AML-193 (cell line): ENCODE measurements around the gene LCN10.
A peak's percentile ranks its signal among the peaks of the same experiment; 100 is the strongest.
"Not testable (repeated sequence)": the region's sequence is repeated elsewhere in the genome, so short reads cannot be mapped to it uniquely, and the experiment has no call there.

ENCODE experiments used
- DNase-seq, 2 experiments: peaks; one replicate each; lab custom pipeline; 2025; lab: John Stamatoyannopoulos, UW

Gene LCN10

DNA sequence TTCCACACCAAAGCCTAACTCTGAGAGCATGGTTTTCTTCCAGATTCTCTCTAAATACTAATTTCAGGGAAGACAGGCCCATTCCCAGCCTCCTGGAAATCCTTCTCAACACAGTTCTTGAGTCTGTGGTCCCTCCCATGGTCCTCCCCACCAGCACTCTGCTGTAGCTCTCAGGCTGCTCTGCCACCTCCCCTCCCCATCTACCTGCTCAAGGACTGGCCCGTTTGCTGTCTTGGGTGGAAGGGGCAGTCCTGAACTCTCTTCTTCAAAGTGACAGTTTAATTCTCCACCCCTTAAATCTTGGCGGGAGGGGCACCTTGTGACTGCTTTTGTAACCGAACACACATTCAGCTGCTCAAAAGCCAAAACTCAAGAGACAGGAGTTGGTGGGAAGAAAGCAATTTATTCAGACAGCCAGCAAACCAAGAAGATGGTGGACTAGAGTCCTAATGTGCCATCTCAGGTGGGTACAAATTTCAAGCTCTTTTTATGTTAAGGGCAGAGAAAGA lies 29.2 kb upstream of the LCN10 start:
- no peak for DNase-seq

DNA sequence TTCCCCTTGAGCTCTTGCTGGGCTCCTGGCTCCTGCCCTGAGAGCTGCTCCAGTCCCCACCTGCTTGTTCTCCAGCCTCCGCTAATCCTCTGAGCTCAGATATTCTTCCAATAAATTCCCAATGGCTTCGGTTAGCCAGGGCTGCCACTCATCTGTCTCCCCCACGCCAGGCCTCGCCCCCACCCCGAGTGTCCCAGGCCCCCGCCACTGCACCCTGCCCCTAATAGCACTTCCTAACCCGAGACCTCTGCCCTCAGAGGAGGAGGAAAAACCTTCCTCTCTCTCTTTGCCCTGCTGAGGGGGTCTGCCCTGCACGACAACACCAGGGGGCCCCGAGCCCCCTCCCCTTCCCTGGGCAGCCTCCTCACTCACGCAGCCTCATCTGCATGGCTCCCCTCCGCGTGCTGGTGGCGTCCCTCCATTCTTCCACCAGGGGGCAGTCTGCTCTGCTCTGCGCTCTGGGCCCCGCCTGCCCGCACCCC lies 27.0 kb upstream of the LCN10 start:
- no peak for DNase-seq

DNA sequence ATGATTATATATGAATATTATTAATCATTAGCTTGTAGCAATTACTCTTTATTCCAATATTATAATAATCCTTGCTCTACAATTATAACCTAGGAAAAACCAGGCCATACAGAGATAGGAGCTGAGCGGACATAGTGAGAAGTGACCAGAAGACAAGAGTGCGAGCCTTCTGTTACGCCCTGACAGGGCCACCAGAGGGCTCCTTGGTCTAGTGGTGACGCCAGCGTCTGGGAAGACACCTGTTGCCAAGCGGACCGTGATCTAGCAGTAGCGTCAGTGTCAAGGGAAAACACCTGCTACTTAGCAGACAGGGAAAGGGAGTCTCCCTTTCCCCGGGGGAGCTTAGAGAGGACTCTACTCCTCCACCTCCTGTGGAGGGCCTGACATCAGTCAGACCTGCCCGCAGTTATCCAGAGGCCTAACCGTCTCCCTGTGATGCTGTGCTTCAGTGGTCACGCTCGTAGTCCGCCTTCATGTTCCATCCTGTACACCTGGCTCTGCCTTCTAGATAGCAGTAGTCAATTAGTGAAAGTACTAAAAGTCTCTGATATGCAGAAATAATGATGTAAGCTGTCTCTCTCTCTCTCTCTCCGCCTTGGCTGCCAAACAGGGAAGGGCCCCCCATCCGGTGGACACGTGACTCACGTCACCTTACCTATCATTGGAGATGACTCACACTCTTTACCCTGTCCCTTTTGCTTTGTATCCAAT lies 23.8 kb upstream of the LCN10 start:
- DNase-seq = peak; percentile 13 to 22

DNA sequence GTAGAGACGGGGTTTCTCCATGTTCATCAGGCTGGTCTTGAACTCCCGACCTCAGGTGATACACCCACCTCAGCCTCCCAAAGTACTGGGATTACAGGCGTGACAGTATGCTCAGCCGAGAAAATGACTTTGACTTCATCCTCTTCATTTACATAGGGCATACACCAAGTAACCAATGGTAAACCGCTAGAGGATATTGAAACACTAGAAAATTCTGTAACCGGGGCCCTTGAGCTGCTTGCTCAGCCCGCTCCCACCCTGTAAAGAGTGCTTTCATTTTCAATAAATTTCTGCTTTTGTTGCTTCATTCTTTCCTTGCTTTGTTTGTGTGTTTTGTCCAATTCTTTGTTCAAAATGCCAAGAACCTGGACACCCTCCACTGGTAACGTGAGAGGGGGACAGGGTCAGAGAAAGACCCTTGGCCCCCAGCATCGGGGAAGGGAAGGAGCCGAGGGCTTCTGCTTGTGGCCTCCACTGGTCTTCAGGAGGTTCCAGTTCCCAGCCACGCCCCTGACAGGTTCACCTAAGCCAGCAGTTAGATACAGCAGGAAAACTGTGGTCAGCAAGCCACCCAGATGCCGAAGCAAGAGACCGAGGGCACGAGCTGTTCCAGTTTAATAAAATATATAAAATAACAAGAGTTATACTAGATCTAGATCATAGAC lies 23.1 kb upstream of the LCN10 start:
- DNase-seq = not testable (repeated sequence)

DNA sequence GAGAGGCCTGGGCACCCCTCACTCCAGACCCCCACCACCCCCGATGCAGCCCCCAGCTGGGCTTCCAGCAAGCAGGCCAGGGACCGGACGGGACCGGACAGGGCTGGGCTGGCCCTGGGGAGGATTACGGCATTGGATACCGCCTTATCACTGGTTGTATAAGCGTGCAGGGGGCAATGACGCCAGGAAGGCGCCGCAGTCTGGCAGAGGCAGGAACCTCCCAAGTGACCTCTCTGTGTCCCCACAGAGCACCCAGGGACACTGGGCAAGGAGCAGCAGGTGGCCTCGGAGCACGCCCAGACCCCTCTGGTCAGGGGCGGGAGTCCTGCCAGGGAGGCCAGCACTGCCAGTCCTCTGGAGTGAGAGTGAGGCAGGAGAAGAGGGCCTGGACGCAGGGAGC lies 22.3 kb upstream of the LCN10 start:
- DNase-seq = no peak

DNA sequence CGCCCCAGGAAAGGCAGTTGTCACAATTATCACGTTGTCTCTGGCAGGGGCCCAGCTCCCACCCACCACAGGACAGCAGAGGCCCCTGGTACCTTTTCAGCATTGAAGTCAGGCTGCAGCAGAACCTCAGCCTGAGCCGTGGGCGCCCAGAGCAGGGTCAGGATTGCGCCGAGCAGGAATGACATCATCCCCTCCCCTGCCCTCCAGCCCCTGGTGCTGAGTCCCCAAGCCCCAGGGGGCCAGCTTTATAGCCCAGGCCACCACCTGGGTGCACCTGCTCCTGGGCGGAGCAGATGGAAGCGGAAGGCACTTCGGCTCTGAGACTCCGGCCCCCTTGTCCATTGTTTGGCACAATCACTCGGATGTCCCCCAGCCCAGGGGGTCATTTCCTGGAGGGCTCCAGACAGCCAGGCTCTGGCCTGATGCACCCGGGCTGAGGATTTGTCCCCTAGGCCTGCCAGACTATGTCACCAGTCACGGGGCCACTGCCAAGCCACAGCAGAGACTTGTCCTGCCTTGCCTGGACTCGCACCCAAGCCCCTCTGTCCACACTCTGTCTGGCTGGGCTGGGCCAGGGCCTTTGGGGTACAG lies 21.7 kb upstream of the LCN10 start, which contains the start of gene LCN15:
LCN15 (minus strand) TSS at position 218 of the 591 bp plus-strand sequence; CDS start at position 188, 30 bp downstream.
- no peak for DNase-seq

DNA sequence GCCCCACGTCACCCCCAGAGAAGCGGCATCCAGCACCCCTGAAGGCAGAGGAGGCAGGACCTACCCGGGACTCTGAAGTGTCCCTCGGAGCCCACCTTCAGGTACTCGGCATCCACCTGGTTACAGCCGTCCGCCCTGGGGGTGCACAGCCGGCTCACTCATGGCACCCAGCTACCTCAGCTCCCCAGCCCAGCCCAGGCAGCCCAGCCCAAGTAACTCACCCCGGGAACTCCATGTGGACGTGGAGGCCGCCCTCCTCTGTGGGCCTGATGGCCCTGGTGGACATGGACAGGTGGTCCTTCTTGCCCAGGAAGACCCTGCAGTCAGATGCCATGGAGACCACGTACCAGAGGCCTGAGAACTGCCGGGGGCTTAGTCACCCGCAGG lies 20.9 kb upstream of the LCN10 start:
- DNase-seq = no peak

DNA sequence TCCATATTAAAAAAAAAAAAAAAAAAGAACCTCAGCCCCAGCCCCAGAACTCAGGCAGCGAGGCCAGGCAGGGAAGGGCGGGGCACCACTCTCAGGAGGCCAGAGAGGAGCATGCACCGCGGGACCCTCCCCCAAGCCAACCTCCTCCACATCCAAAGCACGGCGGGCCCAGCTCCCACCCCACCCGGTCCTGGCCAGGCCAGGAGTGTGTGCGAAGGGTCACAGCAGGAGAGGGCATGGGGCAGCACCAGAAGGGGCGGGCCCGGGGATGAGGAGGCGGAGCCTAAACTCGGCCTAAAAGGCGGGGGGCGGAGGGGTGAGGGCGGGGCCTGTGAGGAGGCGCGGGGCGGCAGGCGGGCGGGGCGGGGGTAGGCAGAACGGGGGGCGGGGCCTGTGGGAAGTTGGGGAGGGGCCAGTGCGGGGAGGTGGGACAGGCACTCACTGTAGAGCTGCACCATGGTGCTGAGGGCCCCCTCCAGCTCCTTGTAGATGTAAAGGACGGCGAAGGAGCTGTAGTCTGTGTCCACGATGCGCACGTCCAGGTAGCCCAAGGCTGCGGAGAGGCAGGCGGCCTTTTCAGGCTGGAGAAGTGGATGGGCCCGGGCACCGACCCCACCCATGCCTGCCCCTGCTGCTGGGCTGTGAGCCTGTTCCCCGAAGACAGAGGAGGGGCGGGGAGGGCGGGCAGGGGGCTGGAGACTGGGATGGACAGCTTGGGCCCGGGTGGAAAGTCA lies 20.3 kb upstream of the LCN10 start:
- no peak for DNase-seq

DNA sequence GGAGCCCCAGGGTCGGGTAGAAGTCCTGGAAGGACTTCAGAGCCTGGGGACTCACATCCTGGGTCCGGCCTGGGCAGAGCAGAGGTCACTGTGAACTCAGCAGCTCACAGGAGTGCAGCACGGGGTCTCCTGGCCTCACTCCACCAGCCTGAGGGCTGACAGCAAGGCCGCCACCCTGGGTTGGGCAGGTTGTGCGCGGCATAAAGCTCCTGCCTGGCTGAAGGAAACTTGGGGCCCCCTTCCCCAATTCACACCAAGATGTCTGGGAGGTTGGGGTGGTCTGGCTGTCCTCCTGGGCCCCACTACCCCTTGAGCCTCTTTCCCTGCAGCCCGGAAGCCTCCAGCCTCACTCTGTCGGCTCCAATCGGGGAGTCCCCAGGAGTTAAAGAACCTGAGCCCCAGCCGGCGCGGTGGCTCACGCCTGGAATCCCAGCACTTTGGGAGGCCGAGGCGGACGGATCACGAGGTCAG lies 19.5 kb upstream of the LCN10 start:
- no peak for DNase-seq

DNA sequence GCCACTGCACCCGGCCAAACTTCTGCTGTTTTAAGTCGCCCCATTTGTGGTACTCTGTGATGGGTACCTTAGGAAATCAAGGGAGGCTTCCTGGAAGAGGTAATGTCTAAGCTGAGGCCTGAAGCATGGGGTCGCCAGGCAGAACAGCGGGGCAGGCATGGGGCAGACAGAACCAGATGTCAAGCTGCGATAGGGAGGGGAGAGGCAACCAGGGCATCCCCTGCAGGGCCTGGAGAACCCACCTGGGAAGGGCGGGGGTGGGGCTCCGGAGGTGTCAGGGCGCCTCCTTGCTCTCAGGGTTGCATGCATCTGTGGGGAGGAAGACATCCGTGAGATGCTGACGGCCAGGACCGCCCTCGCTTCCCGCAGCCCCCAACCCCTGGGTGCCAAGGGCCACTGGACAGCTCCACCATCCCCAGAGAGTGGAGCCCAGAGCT lies 18.8 kb upstream of the LCN10 start:
- no peak for DNase-seq

DNA sequence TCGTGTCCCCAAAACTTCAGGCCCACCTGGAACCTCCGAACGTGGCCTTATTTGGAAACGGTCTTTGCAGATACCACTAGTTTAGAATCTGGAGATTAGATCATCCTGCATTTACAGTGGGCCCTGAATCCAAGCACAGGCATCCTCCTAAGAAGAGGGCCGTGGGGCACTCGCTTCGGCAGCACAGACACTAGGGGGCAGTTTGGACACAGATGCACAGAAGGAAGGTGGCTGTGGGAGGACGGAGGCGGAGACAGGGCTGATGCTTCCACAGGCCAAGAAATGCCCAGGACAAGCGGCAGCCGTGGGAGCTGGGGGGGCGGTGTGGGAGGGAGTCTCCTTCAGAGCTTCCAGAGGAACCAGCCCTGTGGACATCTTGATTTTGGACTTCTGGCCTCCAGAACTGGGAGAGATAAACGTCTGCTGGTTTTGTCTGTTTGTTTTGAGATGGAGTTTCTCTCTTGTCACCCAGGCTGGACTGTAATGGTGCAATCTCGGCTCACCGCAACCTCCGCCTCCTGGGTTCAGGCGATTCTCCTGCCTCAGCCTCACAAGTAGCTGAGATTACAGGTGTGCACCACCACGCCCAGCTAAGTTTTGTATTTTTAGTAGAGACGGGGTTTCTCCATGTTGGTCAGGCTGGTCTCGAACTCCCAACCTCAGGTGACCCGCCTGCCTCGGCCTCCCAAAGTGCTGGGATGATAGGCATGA lies 18.2 kb upstream of the LCN10 start:
- DNase-seq = peak; percentile 43 to 73

DNA sequence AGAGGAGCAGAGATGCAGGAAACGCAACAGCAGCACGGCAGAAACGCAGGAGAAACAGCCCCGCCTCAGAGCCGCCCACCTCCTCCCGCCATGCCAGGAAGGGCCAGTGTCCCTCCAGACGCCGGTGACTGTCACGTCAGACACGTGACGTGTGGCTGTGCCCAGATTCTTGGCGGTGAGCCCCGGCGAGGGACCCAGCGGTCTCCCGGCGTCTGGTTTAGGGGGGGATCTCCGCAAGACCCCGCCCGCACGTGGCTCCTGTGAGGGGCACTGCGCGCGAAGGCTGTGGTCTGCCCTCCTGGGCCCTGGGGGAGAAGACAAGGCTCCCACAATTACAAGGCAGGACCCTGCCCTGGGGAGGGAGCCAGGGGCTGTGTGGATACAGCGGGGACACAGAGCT lies 17.7 kb upstream of the LCN10 start:
- no peak for DNase-seq

DNA sequence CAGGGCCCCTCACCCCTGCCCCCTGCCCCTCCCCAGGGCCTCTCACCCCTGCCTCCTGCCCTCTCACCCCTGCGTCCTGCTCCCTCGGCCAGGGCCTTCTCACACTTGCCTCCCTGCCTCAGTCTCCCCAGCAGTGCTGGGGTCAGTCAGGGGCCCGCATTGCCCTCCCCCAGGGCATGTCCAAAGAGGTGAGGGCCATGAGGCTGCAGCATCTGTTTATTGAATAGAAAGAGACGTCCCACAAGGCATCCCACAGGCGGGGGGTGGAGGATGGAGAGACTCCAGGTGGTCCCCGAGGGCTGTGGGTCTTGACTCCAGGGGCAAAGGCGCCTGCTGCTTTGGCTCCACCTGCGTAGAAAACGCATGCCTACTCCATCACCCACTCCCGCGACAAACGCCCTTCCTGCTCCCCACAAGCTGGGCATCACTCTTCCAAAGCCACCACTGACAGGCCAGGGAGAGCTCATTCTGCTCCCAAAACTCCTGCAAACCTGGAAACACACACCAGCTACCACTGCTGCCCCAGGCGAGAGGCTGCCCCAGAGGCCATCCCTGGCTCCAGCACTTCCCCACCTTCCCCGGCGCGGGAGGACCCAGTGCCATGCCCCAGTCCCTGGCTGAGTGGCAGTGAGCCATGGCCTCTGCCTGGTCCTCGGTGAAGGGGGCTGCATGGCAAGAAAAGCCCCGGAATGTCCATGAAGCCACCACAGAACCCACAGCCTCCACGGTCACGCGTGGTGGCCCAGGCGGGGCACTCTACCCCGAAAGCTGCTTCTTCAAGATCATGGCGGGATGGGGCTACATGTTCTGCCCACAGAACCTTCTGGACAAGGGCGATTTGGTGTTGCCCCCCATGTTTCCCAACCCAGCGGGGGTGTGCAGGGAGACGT lies 16.9 kb upstream of the LCN10 start:
- DNase-seq = no peak

DNA sequence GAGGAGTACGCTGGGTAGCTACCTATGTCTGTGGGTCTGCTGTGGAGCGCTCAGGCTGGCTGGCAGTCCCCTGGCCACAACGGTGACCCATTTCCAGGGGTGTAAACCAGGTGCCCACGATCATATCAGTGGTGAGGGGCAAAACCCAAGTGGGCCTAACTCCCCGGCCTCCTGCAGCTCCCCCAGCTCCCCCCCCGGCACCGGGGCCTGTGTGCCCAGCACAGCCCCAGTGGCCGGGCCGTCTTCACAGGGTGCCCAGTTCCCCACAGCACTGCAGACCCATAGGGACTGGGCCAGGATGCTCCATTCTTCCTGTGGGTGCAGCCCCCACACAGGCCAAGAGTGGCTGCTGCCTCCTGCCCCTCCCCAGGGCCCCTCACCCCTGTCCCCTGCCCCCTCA lies 16.3 kb upstream of the LCN10 start:
- no peak for DNase-seq

DNA sequence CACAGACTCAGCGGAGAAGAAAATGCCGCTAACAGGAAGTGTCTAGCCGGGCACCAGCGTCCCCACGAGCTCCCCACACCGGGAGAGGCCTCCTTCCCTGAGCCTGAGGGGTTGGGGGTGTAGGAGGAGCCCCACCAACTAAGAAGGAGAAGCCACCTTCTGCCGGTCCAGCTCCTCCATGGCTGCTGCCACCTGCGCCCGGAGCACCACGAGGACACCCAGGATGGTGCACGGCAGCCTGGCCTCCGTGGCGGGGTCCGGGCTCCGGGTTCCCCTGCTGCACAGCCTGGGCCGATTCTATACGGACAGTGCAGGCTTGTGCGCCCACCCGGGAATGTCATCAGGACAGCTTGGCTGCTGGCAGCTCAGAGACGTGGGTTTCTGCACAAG lies 15.0 kb upstream of the LCN10 start:
- DNase-seq = no peak

DNA sequence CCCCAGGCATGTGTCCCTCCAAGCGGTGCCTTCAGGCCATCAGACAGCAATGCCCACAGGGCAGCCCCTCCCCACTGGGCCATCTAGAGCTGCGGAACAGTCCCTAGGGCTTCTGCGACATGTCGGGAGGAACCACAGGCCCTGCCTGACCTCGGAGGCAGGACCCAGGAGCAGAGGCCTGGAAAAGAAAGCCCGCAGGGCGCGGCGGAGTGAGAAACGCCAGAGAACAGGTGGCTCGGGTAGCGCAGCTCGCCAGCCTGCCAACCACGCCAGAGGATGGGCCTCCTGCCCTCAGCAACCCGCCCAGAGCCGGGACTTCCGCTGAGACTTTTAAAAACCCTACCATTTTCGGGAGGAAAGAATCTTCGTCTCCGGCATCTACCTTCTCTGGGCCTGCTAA lies 14.6 kb upstream of the LCN10 start:
- DNase-seq = no peak

DNA sequence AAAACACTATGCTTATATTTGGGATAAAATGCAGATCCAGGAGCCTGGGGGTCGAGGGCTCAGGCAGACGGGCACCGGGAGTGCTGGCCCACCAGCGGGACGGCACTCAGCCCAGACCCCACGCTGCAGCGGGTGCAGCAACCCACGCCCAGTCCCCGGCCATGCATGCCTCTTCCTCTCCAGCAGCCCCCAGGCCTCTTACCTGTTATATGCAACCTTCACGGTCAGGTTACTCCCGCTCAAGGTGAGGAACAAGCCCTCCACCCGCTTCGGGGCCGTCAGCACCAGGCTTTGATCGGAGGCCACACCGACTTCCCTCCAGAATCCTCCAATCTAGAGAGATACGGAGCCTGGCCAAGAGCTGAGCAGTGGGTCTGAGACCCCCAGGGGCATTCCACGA lies 14.1 kb upstream of the LCN10 start:
- DNase-seq = no peak

DNA sequence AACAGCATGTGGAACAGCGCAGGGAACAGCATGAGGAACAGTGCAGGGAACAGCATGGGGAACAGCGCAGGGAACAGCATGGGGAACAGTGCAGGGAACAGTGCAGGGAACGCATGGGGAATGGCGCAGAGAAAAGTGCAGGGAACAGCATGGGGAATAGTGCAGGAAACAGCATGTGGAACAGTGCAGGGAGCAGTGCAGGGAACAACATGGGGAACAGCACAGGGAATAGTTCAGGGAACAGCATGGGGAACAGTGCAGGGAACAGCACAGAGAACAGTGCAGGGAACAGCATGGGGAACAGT lies 13.3 kb upstream of the LCN10 start:
- no peak for DNase-seq

DNA sequence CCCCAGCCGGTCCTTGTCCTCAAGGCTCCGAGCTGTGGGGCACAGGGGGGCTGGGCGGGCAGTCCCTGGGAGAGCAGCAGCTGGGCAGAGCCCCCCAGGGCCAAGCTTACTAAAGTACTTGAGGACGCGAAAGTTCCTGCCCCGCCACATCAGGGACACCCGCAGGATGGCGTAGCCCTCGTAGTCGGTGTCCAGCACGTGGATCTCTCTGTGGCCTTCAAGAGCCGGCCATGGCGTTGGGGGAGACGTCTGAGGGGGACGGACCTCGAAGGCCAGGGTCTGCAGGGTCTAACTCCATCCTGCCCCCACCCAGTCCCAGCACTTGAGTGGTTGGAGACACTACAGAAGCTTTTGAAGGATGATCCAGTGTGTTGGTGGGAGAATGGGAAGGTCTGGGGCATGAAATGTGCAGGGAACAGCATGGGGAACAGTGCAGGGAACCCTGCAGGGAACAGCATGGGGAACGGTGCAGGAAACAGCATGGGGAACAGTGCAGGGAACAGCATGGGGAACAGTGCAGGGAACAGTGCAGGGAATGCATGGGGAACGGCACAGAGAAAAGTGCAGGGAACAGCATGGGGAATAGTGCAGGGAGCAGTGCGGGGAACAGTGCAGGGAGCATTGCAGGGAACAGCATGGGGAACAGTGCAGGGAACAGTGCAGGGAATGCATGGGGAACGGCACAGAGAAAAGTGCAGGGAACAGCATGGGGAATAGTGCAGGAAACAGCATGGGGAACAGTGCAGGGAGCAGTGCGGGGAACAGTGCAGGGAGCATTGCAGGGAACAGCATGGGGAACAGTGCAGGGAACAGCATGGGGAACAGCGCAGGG lies 12.8 kb upstream of the LCN10 start:
- DNase-seq = not testable (repeated sequence)
